HG02870 (cell line): ENCODE results near the gene CD8B2.
"Not testable (repeated sequence)": the region's sequence is repeated elsewhere in the genome, so short reads cannot be mapped to it uniquely, and the experiment has no call there.

ENCODE experiments used
- ATAC-seq: cut with Tn5 transposase; IDR thresholded peaks from one replicate; pipeline ENCODE4 v1.9.1; 2021; ENCODE audit warnings: mild to moderate bottlenecking, moderate library complexity; ENCODE audit not compliant: unreplicated experiment

CD8B2 gene

DNA sequence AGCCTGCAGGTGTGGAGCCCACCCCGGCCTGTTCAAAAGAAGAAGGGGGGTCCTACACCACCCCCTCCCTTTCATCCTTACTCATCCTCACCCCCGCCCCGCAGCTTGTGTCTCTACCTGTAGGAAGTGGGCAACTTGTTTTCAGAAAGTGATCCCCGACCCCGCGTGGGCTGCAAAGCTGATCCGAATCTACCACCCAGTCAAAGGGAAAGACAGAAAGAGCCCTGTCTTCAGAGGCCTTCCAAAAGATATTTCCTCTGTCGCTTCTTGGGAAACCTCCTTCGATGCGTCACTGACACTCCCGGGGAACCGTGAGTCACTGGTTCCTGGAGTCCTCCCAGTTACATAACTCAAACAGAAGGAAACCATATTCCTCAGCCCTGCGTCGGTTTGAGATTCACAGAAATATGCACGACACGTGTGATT, 24.3 kb downstream of the CD8B2 start:
- ATAC-seq, result not testable (repeated sequence)

DNA sequence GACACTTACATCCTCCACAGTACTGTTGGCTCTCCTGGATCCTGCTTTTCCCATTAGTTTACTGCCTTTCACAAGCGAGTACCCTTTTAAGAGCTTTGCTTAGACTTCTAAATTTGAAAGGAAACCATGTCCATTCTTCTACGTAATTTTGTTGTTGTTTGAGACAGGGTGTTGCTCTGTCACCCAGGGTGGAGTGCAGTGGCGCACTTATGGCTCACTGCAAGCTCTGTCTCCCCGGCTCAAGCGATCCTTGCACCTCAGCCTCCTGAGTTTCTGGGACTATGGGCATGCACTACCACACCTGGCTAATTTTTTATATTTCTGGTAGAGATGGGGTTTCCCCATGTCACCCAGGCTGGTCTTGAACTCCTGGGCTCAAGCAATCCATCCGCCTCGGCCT, 24.8 kb downstream of the CD8B2 start:
- not testable (repeated sequence) for ATAC-seq

DNA sequence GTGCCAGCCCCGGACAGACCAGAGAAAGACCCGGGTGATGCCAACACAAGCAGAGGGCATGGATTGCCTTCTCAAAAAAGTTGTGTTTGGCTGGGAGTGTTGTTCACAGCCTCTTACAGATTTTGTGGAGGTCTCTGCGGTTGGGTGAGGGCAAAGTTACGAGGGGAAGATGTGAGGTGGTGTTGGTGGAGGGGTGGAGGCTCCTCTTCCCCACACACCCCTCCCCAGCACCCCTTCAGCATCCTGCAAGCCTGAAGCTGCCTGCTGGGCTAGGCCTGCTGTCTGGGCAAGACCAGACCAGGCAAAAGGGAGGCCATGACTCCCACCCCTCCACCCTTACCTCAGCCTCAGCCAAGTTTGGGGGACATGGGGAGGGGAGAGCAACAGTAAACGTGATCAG, 26.2 kb downstream of the CD8B2 start:
- ATAC-seq, result not testable (repeated sequence)

DNA sequence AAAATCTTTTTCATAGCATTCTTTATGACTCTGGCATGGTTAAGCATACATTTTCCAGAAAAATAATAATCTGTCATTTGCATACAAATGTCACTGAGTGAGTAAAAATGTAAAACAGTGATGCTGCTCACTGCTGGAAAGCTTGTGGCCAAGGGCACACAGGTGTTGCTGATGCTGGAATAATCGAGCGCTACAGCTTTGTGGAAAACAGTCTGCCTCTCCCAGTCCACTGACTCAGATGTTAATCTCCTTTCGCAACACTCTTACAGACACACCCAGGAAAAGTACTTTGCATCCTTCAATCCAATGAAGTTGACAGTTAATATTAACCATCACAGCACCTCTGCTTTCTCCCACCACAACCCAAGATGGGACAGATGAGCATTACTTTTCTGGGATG, 27.7 kb downstream of the CD8B2 start:
- ATAC-seq, result not testable (repeated sequence)

DNA sequence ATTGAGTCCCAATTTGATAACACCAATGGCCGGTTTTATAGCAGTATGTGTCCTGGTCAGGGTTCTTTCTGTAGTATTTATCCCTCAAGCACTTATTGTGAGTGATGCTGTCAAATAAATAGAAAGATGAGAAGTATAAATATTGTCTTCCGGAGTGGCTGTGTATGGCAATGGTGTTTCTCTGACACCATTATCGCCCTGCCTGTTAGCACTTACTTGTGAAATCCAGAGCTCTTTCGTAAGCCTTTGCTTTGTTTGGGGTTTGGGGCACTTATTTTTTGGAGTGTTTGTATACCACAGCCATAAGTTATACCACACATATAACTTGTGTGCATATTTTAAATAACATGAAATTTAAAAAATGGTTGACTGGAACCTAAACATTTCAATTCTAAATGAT, 29.3 kb downstream of the CD8B2 start:
- ATAC-seq, result no peak

DNA sequence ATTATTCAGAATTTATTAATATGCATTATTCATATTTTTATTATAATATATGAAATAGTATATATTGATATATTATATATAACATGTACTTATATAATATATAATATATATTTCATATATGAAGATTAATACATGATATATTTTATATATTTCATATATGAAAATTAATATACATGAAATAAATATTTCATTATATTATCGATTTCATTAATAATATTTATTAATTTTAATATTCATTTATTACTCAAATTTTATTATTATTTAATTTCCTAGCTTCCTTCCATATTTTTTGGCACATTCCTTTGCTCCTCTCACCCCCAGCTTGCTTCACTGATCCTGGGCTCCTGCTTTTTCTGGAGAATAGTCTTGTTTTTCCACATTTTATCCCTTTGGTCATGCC, 29.7 kb downstream of the CD8B2 start:
- no peak for ATAC-seq

DNA sequence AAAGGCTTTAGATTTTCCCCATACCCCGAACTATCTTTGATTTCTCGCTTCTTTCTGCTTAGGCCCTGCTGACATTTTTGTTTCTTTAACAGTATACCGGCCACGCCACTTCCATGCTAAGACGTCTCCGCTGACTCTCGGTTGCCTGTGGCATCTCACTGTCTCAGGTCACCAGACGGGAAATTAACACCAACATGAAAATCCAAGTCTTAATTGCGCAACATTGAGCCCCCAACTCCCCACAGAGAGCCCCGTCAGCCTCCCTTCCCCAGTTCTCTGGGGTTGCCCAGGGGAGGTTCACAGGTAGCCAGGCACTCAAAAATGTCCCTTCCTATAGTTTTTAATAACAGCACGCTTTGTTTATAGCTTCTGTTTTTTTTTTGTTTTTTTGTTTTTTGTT, 30.2 kb downstream of the CD8B2 start:
- no peak for ATAC-seq

DNA sequence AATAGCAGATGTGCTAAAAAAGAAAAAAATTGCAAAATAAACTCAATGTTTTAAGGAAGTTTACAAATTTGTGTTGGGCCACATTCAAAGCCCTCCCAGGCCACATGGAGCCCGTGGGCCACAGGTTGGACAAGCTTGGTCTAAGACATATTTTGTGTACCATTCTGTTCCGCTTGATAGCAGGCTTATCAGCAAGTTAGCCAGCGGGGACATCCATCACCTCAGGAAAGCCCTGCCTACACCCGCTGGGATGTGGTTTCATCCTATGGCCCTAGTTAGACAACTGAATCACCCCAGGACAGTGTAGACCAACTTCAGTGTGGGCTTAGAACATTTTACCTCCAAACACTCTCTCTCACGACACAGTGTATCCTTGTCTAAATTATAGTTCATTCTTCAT, 32.6 kb downstream of the CD8B2 start:
- no peak for ATAC-seq

DNA sequence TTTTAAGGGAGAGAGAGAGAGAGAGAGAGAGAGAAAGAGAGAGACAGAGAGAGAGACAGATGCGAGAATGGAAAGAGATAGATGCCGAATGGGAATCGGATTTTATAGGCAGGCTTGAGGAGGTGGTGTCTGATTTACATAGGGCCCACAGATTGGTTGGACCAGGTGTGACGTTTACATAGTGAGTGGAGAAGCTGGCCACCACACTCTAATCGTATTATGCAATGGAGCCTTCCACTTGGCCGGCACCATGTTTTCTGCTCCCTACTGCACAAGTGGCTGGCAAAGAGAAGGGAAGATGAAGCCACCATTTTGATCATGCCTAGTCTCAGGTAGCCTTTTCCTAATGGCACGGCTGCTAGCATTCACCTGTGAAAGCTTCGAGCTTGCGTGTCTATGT, 33.9 kb downstream of the CD8B2 start:
- no peak for ATAC-seq

DNA sequence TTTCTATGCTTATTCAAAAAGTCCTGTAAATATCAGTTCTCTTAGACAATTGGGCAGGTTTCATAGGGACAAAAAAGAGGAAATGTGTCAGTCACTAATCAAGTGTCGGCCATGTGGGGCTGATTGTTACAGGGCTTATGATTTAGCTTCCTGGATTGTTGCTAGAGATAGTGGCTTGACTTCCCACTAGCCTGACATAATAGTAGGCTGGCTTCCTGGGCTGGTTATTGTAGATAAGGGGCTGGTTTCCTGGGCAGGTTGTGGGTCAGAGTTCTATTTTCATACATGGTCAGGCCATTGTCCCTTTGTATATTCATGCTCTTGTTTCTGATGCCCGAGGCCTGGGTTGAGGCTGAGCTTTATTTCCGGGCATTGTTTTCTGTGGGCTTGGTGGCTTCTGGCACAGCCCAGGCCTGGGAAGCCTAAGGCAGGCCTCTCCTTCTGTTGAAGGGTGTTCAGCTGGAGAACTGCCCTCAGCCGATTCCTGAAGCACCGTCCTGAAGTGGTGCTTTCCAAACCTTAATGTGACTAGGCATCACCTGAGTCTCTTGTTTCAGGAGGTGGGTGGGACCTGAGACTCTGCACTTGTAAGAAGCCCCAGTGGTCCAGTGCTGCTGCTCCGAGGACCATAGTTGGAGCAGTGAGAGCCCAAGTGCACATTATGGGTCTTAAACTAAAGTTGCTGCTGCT, 37.0 kb downstream of the CD8B2 start:
- no peak for ATAC-seq

DNA sequence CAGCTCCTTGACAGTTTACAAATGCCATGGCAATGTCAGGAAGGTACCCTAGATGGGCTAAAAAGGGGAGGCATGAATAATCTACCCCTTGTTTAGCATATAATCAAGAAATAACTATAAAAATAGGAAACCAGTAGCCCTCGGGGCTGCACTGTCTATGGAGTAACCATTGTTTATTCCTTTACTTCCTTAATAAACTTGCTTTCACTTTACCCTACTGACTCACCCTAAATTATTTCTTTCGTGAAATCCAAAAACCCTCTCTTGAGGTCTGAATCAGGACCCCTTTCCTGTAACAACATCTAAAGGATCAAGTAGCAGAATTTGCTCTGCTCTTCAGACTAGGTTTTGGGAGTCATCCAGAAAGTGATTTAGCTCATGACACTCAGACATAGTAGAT, 43.7 kb downstream of the CD8B2 start:
- no peak for ATAC-seq

DNA sequence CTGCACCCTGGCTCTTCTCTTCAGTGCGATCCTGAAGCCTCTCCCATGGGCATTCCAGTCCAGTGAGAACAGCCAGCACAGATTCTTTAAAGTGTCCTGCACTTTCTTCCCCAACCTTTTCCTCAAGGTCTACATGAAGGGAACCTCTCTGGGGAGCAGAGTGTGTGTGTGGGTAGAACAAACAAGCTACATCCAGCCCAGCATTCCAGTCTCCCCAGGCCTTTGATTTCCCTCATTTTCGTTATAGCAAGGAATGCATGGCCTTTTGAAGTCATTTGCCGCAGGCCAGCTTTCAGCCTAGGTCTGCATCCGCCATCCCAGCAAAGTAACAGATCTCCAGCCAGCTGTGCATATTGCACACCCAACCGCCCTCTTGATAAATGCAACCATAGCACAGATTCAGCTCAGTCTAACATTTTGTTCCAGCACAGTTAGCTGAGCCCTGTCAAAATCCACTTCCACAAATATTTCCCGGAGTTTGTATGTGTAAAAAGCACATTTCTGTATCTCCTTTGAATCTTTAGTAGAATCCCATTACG, 44.6 kb downstream of the CD8B2 start:
- no peak for ATAC-seq

DNA sequence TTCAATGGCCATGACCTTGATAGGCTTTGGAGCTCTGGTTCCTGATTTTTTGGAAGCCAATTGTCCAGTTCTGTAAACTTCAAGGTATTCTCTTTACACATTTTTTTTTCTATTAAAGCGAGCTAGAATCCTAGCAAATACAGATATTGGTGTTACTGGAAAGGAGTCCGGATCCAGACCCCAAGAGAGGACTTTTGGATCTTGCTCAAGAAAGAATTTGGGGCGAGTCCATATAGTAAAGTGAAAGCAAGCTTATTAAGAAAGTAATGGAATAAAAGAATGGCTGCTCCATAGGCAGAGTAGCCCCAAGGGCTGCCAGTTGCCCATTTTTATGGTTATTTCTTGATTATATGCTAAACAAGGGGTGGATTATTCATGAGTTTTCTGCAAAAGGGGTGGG, 45.1 kb downstream of the CD8B2 start:
- no peak for ATAC-seq

DNA sequence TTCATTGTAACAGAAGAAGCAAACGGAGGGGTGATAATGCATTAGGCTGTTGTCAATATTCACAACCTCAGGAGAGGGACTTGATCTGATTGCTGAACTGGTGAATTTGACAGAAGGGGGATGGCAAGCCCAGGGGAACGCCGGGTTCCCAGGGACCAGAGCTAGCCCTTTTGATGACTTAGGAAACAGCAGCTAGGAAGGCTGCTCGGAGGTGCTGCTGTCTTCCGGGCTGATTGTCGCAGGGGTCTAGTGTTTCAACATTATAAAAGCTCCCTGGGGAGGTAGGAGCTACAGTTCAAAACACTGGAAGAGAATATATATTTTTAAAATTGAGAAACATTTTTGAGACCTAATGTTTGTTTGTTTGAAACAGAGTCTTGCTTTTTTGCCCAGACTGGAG, 47.3 kb downstream of the CD8B2 start:
- ATAC-seq, result no peak

DNA sequence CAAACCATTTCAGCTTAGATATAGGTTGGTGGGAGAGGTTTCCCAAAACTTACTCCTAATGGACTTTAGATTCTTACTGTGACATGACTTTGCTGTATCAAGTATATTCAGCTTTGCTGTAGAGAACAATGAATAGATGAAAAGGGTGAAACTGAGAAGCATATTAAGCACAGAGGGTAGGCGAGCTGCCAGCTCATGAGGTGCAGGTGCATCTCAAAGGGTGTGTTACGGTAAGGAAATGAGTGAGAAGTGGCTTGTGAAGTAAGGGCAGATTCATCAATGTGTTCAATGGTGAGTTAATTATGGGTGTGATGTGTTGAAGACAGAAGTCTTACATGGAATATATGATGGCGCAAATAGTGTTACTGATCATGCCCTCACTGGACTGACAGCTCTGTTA, 49.3 kb downstream of the CD8B2 start:
- no peak for ATAC-seq

DNA sequence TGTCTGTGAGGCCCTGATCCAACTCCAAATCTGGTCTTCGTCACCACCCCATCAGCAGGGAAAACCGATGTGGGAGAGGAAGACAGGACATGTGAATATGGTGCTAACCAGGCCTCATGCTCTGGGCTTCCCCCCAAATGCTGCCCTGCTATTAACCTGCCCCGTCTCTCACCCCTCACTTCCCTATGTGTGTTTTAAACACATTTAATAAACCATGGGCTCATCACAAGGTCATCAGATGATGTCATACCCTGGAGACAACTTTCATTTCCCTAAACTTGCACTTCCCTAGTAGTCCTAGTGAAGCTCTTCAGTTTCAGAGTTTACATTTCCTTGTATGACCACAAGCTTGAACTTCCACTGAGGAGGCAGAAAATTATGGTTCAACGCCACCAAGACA, 49.9 kb downstream of the CD8B2 start:
- ATAC-seq, result no peak

DNA sequence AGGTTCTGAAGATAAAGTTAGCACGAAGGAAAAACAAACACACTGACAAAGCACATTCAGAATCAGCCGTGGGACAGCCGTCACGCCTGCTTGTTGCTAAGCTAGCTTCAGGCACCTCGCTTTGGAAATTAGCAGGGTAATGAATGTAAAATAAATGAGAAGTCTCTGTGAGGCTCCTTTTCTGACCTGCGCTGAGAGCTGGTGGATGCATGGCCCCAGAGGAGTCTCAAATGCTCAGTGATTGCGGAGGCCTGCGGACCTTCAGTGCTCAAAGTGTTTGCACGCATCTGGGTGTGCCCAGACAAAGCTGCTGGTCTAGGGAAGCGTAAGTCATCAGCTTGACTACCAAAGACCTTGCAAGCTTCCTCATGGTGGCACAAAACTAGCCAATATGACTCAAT, 50.6 kb downstream of the CD8B2 start:
- ATAC-seq, result no peak

DNA sequence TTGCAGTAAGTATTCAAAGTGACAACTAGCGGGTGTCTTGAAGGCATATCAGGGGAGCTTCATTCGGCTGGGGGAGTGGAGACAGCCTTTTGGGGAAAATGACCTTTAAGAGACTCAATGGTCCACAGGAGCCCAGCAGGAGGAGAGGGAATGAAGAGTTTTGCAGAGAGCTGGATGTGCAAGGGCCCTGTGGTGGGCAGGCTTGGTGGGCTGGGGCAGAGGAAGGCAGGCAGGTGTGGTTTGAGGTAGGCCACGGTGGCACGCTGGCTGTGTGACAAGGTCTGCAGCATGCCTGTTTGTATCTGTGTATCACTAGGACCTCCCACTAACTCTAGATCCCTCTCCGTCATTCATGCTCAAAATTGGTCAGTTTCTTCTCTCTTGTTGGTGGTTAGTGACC, 53.7 kb downstream of the CD8B2 start:
- ATAC-seq, result no peak

DNA sequence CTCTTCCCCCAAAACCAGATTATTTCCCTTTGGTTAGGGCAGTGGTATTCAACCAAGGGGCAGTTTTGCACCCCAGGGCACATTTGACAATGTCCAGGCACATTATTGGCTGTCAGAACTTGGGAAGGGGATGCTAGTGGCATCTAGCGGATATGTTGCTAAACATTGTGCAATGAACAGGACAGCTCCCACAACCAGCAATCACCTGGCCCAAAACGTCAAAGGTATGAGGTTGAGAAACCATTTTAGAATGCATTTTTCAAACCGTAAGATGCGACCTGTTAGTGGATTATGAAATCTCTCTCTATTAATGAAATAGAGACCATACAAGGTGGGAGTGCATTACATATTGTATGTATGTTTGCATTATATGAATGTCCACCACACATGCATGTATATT, 54.2 kb downstream of the CD8B2 start:
- no peak for ATAC-seq

DNA sequence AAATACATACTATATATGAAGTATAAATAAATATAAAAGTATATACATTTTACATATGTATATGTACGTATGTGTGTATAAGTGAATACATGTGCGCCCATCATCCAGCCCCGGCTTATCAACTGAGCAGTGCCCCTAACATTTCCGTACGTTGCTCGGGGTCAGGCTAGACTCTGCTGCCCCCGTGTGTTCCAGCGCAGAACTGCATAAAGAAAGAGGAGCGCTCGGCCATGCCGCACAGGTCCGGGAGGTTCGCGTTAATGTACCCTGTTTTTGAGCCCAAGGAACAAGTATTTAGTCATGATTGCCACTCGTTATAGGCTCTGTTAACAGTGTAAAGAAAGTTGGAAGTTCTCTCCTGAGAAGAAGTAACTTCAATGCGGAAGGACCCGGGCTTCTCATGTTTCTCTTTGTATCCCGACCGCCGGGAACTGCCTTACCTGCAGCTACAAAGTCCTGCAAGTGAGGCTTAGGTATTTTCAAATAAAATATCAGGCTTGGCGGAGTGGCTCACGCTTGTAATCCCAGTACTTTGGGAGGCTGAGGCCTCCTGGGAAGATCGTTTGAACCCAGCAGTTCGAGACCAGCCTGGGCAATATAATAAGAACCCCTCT, 55.7 kb downstream of the CD8B2 start:
- peak; percentile 96 for ATAC-seq

DNA sequence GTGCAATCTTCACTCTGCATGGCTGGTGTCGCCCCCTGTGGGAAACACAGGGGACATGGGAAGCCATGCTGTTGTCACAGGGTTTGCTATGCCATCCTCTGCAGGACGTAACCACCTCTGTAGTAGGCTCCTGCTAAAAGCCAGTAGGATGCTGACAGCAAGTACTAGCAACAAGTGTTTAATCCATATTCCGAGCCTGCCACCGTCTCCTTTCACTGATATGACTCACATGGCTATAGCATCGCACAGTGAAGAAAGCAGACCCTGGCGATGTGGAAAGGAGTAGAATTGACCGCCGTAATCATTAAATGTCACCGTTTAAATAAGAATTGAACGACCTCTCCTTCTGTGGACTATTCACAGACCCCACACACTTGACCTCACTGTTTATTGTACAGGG, 57.8 kb downstream of the CD8B2 start:
- ATAC-seq, result no peak

DNA sequence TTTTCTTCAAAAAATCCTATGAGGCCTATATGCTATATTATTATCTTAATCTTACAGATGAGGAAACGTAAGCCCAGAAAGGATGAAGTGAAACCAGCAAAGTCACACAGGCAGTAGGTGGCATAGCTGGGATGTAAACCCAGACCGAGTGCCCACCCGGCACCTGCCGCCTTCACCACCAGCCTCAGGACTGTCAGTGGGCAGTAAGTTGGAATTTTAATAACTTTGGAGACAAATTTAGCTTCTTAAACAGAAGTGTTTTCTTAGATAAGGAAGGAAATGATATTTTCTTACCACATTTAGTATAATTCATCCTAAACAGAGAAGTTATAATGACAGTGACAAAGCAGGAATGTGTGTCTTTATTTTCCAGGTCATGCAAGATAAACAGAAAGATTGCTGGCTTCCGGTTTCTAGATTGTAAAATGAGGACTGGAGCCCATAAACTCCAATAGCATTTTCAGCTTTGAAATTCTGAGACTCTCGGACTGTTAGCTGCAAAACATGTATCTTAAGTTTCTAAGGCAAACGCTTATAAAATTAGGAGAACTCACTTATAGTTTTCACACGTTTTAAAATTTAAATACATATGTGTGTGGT, 59.3 kb downstream of the CD8B2 start:
- ATAC-seq, result no peak
